ENCODE measurements around the gene MRPS34.

The MRPS34 gene

DNA sequence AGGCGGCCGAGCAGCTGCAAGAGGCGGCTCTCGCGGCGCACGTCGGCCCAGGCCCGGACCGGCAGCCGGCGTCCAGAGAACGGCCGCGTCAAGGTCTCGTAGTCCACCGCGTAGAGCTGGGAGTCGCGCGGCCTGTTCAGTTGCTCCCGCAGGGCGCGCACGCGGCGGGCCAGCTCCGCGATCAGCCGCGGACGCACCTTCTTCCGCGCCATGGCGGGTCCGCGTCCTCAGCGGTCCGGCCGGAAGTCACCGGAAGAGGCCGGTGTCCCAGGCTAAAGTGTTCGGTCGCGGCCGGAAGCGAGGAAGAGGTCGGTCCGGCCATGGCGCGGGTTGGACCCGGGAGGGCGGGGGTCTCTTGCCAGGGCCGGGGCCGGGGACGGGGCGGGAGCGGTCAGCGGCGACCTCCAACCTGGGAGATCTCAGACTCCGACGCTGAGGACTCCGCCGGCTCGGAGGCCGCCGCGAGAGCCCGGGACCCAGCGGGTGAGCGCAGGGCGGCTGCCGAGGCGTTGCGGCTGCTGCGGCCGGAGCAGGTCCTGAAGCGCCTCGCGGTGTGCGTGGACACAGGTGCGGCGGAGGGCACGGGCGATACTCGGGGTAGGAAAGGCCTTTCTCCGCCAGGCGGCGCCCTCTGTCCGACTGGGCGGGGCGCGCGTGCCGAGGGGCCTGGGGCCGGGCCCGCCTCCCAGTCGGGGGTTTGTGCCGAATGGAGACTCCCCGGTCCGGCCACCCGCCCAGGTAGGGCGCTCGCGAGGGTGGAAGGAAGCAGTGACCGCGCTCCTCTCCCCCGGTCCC is at the start of gene MRPS34:
MRPS34 (minus strand) TSS at position 227 of the 795 bp plus-strand sequence; CDS start at position 212, 15 bp downstream.
- peak within 1 kb of the TSS; percentile 85 to 99 (median 94) for H3K27ac ChIP-seq
- peak within 1 kb of the TSS; percentile 68 to 98 (median 86) for H3K4me3 ChIP-seq

GRCh38 chr16:1821861-1822611 is 49.1 kb upstream of the MRPS34 start:
- Histone ChIP-seq H3K27ac (no peak overlapping the region), H3K4me3 (no peak overlapping the region)

DNA sequence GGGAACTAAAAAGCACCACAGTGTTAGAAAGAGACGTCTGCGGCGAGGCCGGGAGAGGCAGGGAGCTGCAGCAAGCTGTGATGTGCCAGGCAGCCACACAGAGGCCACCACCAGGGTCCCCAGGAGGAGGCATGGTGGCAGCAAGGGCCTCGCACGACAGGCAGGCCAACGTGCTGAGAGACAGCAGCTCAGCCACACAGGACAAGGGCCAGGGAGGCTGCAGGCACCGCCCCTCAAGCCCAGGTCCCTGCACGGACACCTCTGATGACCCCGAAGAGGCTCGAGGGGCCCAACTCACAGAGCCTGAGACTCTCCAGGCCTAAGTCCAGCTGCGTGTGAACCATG is 48.0 kb upstream of the MRPS34 start:
- H3K4me3 ChIP-seq: no peak overlapping the region
- H3K27ac ChIP-seq: no peak overlapping the region

- no peak overlapping the region for H3K4me3 ChIP-seq
- no peak overlapping the region for H3K27ac ChIP-seq
Observed at GRCh38 chr16:1820096-1820945, 47.4 kb upstream of the MRPS34 start.

DNA sequence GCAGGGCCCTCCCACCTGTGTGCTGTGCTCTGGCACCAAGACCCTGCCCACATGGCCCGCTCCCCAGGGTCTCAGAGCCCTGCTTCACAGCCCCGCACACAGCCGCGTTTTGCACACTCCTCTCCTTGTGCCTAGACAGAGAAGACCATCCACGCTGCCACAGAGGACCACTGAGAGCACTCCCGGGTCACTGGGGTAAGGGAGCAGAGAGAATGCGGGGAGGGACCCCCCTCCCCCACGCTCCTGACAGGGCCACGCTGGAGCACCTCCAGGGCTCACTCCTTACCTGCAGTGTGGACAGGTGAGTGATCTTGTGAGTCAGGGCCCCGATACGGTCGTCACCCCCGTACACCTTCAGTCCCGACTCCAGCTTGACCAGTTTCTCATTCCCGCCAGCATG is 46.7 kb upstream of the MRPS34 start:
- Histone ChIP-seq H3K27ac (no peak overlapping the region), H3K4me3 (no peak overlapping the region)

GRCh38 chr16:1818873-1819525 is 46.1 kb upstream of the MRPS34 start:
- no peak overlapping the region for H3K27ac ChIP-seq
- H3K4me3 ChIP-seq: no peak overlapping the region

GRCh38 chr16:1818204-1818872 is 45.4 kb upstream of the MRPS34 start:
- H3K4me3 ChIP-seq: no peak overlapping the region
- no peak overlapping the region for H3K27ac ChIP-seq

DNA sequence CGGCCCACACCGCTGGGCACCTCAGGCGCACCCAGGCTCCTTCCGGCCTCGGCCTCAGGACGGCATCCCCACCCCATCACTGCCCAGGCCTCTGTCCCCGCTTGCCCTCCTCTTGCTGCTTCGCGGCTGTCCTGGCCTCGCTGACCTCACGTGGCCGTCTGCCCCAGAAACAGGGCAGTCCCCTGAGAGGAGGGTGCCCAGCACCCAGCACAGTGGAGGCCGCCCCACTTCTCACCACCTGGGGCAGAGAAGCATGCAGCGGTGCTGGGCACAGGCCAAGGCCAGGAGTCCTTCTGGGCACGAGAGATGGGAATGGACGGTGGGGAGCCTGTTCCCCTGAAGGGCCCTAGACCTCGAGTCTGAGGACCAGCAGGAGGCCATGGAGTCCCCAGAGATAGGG is 44.8 kb upstream of the MRPS34 start:
- Histone ChIP-seq H3K4me3 (no peak overlapping the region), H3K27ac (no peak overlapping the region)

DNA sequence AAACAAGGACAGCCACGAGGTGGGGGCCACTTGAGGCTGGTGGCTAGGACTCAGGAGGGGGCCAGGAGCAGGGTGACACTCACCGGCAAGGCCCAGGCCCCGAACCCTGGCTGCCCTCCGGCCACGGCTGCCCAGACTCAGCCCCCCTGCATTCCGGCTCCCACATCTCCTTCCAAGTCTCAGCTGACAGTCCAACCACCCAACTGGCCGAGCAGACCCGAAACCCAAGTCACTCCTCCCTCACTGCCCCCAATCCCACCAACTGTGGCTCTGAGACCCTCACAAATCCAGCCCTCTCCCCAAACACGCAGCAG is 44.3 kb upstream of the MRPS34 start:
- Histone ChIP-seq H3K27ac (no peak overlapping the region), H3K4me3 (no peak overlapping the region)

- H3K4me3 ChIP-seq: no peak overlapping the region
- H3K27ac ChIP-seq: no peak overlapping the region
Observed at GRCh38 chr16:1816396-1817275, 43.7 kb upstream of the MRPS34 start.

DNA sequence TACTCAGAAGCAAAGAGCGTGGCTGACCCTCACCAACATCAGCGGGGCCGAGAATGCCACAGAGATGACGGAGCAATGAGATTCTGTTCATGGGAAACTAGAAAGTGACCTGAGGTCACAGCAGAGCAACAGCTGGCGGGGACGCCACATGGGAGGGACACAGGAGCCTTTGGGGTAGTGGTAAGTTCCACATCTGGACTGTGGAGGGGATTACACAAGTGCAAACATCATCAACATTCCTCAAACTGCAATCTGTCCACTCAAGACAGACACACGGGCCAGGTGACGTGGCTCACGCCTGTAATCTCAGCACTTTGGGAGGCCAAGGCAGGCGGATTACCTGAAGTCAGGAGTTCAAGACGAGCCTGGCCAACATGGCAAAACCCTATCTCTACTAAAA is 42.5 kb upstream of the MRPS34 start:
- Histone ChIP-seq H3K27ac (no peak overlapping the region), H3K4me3 (no peak overlapping the region)

DNA sequence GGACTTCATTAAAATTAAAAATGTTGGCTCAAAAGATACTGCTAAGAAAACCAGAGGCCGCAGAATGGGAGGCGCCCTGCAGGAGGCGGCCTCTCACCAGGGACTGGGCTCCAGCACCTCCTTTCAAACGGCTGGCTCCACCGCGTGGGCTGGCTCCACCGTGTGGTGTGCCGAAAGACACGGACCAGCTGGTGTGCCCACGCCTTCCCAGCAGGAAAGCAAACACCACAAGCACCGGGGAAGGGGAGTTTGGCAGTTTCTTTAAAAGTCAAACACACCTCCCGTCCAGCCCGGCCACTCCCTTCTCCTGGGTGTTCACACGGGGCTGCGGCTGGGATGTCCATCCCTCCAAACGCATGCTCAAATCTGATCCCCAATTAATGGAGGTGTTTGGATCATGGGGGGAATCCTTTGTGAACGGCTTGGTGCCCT is 39.8 kb upstream of the MRPS34 start:
- Histone ChIP-seq H3K27ac (no peak overlapping the region), H3K4me3 (no peak overlapping the region)

GRCh38 chr16:1810536-1810935 is 37.6 kb upstream of the MRPS34 start:
- Histone ChIP-seq H3K27ac (no peak overlapping the region), H3K4me3 (no peak overlapping the region)

- no peak overlapping the region for H3K4me3 ChIP-seq
- H3K27ac ChIP-seq: no peak overlapping the region
Observed at GRCh38 chr16:1810106-1810505, 37.2 kb upstream of the MRPS34 start.

DNA sequence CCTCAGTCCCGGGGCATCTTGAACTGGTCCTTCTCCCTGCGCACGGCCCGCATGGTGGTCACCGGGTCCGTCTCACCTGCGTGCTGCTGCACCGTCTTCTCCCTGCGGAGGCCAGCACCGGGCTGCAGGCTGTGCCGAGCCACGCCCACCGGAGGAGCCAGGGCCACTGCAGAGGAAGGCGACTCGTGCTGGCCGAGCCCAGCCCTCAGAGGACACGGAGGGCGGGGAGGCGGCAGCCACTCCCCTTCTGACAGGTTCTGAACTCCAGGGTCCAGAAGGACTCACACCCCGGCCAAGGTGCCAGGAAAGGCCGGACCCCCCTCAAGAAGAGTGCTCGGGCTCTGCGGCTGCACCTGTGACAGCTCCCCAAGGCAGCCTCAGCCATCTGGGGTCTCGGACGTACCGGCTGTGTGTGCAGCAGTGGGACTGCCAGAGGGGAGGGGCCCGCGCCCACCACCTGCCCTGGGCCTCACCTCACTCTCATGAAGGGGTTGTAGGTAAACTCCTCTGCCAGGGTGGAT is 36.4 kb upstream of the MRPS34 start:
- no peak overlapping the region for H3K4me3 ChIP-seq
- no peak overlapping the region for H3K27ac ChIP-seq

DNA sequence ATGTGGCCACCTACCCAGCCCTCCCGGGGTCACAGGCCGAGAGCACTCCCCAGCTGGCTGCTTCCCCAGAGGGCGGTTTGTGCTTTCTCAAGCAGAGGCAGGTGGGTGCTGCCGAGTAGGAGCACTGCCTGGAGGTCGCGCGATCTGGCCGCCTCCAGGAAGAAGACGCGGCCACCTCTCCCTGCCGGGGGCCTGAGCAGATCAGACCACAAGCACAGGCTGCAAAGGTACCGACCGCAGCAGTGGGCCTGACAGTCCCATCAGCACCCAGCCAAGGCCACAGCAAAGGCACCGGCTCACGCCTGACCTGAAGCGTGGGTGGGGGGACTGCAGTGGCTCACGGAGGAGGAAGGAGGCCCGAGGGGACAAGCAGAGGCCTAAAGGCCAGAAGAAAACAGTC is 35.8 kb upstream of the MRPS34 start:
- no peak overlapping the region for H3K27ac ChIP-seq
- no peak overlapping the region for H3K4me3 ChIP-seq

GRCh38 chr16:1807626-1808025 is 34.7 kb upstream of the MRPS34 start:
- Histone ChIP-seq H3K4me3 (no peak overlapping the region), H3K27ac (no peak overlapping the region)

DNA sequence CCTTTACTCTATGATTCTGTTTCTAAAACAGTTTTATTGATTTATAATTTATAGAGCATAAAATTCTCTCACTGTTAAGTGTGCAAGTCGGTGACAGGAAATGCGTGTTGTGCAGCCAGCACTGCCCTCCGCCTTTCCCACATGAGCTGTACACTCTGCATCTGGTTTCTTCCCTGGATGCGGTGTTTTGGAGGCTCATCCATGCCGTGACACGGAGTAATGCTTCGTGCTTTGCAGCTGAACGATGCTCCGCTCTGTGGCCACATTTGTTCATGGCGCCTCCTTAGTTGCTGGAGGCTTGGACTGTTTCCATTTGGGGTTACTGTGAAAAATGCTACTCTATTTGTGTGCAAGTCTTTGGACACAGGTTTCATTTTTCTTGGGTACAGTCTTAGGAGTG is 27.8 kb upstream of the MRPS34 start:
- no peak overlapping the region for H3K27ac ChIP-seq

More for the DNA sequence above, 27.8 kb upstream of the MRPS34 start:
- H3K4me3 ChIP-seq: no peak overlapping the region
